Epithelial cell of proximal tubule (primary cell): Measurements from ENCODE around the gene NCLN. TPM values are rescaled to one million over a fixed set of nuclear protein-coding genes. Genes with fewer than 3 reads are reported as not detected.
"Not testable (repeated sequence)": the region's sequence is repeated elsewhere in the genome, so short reads cannot be mapped to it uniquely, and the experiment has no call there.

ENCODE experiments used
- DNase-seq: peaks from one replicate; pipeline ENCODE4 v3.0.0-alpha.2; 2011; ENCODE audit warnings: low read depth
- H3K4me3 ChIP-seq: 2 replicates; pipeline ENCODE4 v1.5.1; 2011; ENCODE audit warnings: low read depth, mild to moderate bottlenecking, low read length
- total RNA-seq: library from RNA; depleted of rRNA; stranded (reverse); fragments of >200 nt; gene quantifications from 2 replicates; pipeline ENCODE4 v1.2.3, GENCODE V29; 2015
- TF ChIP-seq, protein P1 (sequence below): conservative IDR thresholded peaks from 2 replicates; pipeline ENCODE4 v1.5.1; 2012; ENCODE audit warnings: low read depth, mild to moderate bottlenecking, low read length

The NCLN gene
- total RNA-seq, 1 donor from 2014 or later: 59.7 TPM

DNA sequence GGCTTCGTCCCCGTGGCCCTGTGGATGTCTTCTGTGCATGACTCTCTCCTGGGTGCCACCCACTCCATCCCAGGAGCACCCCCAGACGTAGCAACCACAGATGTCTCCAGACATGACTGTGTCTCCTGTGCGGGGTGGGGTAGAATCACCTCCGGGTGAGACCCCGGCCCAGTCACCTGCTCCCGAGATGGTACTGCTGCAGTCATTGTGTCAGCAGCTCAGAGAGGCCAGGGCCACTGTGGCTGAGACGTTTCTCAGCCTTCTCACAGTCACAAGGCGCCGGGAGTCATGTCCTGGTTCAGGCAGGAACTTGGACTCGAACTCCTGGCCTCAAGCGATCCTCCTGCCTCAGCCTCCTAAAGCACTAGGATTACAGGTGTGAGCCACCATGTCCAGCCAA lies 16.6 kb downstream of the NCLN start:
- TF ChIP-seq, protein P1, sequence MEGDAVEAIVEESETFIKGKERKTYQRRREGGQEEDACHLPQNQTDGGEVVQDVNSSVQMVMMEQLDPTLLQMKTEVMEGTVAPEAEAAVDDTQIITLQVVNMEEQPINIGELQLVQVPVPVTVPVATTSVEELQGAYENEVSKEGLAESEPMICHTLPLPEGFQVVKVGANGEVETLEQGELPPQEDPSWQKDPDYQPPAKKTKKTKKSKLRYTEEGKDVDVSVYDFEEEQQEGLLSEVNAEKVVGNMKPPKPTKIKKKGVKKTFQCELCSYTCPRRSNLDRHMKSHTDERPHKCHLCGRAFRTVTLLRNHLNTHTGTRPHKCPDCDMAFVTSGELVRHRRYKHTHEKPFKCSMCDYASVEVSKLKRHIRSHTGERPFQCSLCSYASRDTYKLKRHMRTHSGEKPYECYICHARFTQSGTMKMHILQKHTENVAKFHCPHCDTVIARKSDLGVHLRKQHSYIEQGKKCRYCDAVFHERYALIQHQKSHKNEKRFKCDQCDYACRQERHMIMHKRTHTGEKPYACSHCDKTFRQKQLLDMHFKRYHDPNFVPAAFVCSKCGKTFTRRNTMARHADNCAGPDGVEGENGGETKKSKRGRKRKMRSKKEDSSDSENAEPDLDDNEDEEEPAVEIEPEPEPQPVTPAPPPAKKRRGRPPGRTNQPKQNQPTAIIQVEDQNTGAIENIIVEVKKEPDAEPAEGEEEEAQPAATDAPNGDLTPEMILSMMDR: no peak
- H3K4me3 ChIP-seq: no peak overlapping the region
- DNase-seq: no peak

DNA sequence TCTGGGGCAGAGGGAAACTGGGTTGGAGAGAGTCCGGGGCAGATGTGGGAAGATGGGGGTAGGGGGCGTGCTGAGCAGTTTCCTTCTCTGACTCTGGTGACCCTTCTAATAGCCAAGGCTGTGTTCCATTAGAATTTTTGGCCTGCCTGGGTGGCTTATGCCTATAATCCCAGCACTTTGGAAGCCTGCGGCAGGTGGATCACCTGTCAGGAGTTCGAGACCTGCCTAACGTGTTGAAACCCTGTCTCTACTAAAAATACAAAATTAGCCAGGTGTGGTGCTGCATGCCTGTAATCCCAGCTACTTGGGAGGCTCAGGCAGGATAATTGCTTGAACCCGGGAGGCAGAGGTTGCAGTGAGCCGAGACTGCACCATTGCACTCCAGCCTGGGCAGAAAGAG lies 17.2 kb downstream of the NCLN start:
- not testable (repeated sequence) for H3K4me3 ChIP-seq, DNase-seq

DNA sequence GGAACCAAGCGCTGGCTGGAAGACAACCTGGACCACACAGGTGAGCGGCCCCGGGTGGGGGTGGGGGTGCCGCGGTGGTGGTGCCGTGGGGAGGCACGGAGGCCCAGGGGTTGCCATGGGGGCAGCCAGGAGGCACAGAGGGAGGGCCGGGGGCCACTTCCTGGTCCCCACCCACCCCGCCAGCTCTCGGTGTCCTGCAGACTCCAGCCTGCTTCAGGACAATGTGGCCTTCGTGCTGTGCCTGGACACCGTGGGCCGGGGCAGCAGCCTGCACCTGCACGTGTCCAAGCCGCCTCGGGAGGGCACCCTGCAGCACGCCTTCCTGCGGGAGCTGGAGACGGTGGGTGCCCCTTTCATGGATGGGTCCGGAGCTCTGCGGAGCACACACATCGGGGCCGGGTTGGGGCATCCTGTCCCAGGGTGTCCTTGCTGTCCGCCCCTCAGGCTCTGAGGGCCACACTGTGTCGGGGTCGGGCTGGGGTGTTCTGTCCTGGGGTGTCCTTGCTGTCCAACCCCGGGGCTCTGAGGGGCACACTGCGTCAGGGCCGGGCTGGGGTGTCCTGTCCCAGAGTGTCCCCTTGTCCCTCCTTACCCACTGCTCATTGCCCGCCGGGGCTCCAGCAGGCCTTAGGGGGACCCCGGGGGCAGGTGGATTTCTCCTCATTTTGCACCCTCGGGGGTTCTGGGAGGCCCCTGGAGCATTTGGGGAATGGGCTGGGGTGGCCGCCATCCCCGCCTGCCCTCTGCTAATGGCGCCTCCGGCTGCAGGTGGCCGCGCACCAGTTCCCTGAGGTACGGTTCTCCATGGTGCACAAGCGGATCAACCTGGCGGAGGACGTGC lies 18.3 kb downstream of the NCLN start:
- TF ChIP-seq, protein P1: no peak
- no peak for DNase-seq
- H3K4me3 ChIP-seq: no peak overlapping the region

DNA sequence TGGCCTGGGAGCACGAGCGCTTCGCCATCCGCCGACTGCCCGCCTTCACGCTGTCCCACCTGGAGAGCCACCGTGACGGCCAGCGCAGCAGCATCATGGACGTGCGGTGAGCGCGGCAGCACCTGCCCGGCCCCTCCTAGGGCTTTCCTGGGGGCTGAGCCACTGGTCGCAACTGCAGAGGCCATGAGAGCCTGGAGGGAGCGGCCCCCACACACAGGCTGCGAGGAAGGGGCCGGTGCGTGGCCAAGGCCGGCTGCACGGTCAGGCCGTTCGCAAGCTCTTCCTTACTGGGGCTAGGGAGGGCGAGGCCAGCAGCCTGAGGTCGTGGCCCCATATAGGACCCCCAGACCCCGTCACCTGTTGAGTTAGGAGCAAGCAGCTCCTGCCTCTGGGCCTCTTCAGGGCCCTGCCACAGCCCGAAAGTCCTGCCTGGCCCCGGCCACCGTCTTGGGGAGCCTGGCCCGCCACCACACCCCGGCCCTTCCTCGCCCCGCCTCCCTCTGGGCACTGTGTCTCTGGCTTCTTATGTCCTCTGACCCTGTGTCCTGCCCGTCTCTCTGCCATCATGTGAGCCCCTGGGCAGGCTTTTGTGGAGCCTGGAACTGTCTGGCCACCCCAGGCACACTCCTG lies 19.0 kb downstream of the NCLN start:
- TF ChIP-seq, protein P1: no peak
- no peak overlapping the region for H3K4me3 ChIP-seq
- DNase-seq: no peak

DNA sequence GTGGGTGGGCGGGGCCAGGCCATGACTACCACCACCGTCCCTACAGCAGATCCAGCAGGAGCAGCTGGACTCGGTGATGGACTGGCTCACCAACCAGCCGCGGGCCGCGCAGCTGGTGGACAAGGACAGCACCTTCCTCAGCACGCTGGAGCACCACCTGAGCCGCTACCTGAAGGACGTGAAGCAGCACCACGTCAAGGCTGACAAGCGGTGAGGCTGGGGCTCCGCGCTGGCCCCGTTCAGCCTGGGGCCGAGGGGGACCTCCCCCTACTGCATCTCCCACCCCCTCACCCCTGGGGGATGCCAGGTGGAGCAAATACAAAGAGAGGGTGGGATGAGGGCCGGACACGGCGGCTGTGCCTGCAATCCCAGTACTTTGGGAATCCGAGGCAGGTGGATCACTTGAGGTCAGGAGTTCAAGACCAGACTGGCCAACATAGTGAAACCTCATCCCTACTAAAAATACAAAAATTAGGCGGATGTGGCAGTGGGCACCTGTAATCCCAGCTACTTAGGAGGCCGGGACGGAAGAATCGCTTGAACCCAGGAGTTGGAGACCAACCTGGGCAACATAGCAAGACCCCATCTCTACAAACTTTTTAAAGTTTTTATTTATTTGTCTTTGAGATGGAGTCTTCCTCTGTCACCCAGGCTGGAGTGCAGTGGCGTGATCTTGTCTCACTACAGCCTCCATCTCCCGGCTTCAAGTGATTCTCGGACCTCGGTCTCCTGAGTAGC lies 20.7 kb downstream of the NCLN start:
- DNase-seq: no peak
- TF ChIP-seq, protein P1: no peak
- no peak overlapping the region for H3K4me3 ChIP-seq

DNA sequence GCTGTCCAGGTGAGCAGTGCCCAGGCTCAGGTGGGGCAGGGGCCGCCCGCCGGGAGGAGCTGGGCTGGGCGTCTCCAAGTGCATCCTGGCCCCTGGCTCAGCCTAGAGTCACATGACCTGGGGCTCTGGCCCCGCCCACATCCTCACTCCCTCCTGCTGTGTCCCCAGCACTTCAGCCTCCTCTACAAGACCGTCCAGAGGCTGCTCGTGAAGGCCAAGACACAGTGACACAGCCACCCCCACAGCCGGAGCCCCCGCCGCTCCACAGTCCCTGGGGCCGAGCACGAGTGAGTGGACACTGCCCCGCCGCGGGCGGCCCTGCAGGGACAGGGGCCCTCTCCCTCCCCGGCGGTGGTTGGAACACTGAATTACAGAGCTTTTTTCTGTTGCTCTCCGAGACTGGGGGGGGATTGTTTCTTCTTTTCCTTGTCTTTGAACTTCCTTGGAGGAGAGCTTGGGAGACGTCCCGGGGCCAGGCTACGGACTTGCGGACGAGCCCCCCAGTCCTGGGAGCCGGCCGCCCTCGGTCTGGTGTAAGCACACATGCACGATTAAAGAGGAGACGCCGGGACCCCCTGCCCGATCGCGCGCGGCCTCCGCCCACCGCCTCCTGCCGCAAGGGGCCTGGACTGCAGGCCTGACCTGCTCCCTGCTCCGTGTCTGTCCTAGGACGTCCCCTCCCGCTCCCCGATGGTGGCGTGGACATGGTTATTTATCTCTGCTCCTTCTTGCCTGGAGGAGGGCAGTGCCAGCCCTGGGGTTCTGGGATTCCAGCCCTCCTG lies 21.9 kb downstream of the NCLN start:
- H3K4me3 ChIP-seq: no peak overlapping the region
- DNase-seq: no peak
- TF ChIP-seq, protein P1: no peak
